Measurements from ENCODE around the gene OXSR1. TPM values are rescaled to one million over a fixed set of nuclear protein-coding genes. Genes with fewer than 3 reads are reported as not detected.
"Not testable (repeated sequence)": the region's sequence is repeated elsewhere in the genome, so short reads cannot be mapped to it uniquely, and the experiment has no call there.

Gene OXSR1
- total RNA-seq, 1 donor, result 36.0 TPM

GRCh38 chr3:38124324-38125122 lies 40.8 kb upstream of the OXSR1 start:
- H3K27me3 ChIP-seq (ENCODE audit: insufficient read depth, low read length), result no peaks in the 10 kb centered on the region
- no peak overlapping the region for H3K4me3 ChIP-seq (ENCODE audit: low read length)
- H3K9me3 ChIP-seq (ENCODE audit: low read depth, low read length), result no peaks in the 10 kb centered on the region
- no peaks in the 10 kb centered on the region for H3K4me1 ChIP-seq (ENCODE audit: insufficient read depth, low read length)

- Histone ChIP-seq H3K27me3 (ENCODE audit: insufficient read depth, low read length) (no peaks in the 10 kb centered on the region), H3K9me3 (ENCODE audit: low read depth, low read length) (no peaks in the 10 kb centered on the region), H3K4me1 (ENCODE audit: insufficient read depth, low read length) (no peaks in the 10 kb centered on the region), H3K4me3 (ENCODE audit: low read length) (no peak overlapping the region)
Measured at GRCh38 chr3:38125305-38126120, 39.8 kb upstream of the OXSR1 start.

- Histone ChIP-seq H3K27me3 (ENCODE audit: insufficient read depth, low read length) (no peaks in the 10 kb centered on the region), H3K9me3 (ENCODE audit: low read depth, low read length) (no peaks in the 10 kb centered on the region), H3K4me3 (ENCODE audit: low read length) (no peak overlapping the region), H3K4me1 (ENCODE audit: insufficient read depth, low read length) (no peaks in the 10 kb centered on the region)
Measured at GRCh38 chr3:38126121-38126892, 39.0 kb upstream of the OXSR1 start.

- peaks cover 3% of the 10 kb centered on the region for H3K4me1 ChIP-seq (ENCODE audit: insufficient read depth, low read length)
- no peaks in the 10 kb centered on the region for H3K9me3 ChIP-seq (ENCODE audit: low read depth, low read length)
- no peaks in the 10 kb centered on the region for H3K27me3 ChIP-seq (ENCODE audit: insufficient read depth, low read length)
- no peak overlapping the region for H3K4me3 ChIP-seq (ENCODE audit: low read length)
Measured at GRCh38 chr3:38127611-38128302, 37.6 kb upstream of the OXSR1 start.

GRCh38 chr3:38128303-38128655 lies 37.1 kb upstream of the OXSR1 start:
- Histone ChIP-seq H3K27me3 (ENCODE audit: insufficient read depth, low read length) (no peaks in the 10 kb centered on the region), H3K4me1 (ENCODE audit: insufficient read depth, low read length) (peaks cover 7% of the 10 kb centered on the region), H3K4me3 (ENCODE audit: low read length) (no peak overlapping the region), H3K9me3 (ENCODE audit: low read depth, low read length) (no peaks in the 10 kb centered on the region)

GRCh38 chr3:38129058-38129457 lies 36.3 kb upstream of the OXSR1 start:
- Histone ChIP-seq H3K27me3 (ENCODE audit: insufficient read depth, low read length) (no peaks in the 10 kb centered on the region), H3K4me1 (ENCODE audit: insufficient read depth, low read length) (peaks cover 7% of the 10 kb centered on the region), H3K9me3 (ENCODE audit: low read depth, low read length) (no peaks in the 10 kb centered on the region), H3K4me3 (ENCODE audit: low read length) (no peak overlapping the region)

- Histone ChIP-seq H3K9me3 (ENCODE audit: low read depth, low read length) (no peaks in the 10 kb centered on the region), H3K27me3 (ENCODE audit: insufficient read depth, low read length) (no peaks in the 10 kb centered on the region), H3K4me3 (ENCODE audit: low read length) (no peak overlapping the region), H3K4me1 (ENCODE audit: insufficient read depth, low read length) (peaks cover 19% of the 10 kb centered on the region)
Measured at GRCh38 chr3:38130631-38131065, 34.7 kb upstream of the OXSR1 start.

GRCh38 chr3:38131621-38132369 lies 33.5 kb upstream of the OXSR1 start:
- H3K4me3 ChIP-seq (ENCODE audit: low read length), result no peak overlapping the region
- H3K27me3 ChIP-seq (ENCODE audit: insufficient read depth, low read length), result no peaks in the 10 kb centered on the region
- H3K9me3 ChIP-seq (ENCODE audit: low read depth, low read length), result no peaks in the 10 kb centered on the region
- H3K4me1 ChIP-seq (ENCODE audit: insufficient read depth, low read length), result peaks cover 27% of the 10 kb centered on the region

- H3K27me3 ChIP-seq (ENCODE audit: insufficient read depth, low read length), result no peaks in the 10 kb centered on the region
Measured at GRCh38 chr3:38133209-38133556, 32.2 kb upstream of the OXSR1 start.

GRCh38 chr3:38133557-38134405 lies 31.6 kb upstream of the OXSR1 start:
- Histone ChIP-seq H3K27me3 (ENCODE audit: insufficient read depth, low read length) (no peaks in the 10 kb centered on the region), H3K9me3 (ENCODE audit: low read depth, low read length) (no peaks in the 10 kb centered on the region), H3K4me3 (ENCODE audit: low read length) (no peak overlapping the region), H3K4me1 (ENCODE audit: insufficient read depth, low read length) (peaks cover 37% of the 10 kb centered on the region)

More at GRCh38 chr3:38133209-38133556, 32.2 kb upstream of the OXSR1 start:
- Histone ChIP-seq H3K4me1 (ENCODE audit: insufficient read depth, low read length) (peaks cover 36% of the 10 kb centered on the region), H3K4me3 (ENCODE audit: low read length) (no peak overlapping the region), H3K9me3 (ENCODE audit: low read depth, low read length) (no peaks in the 10 kb centered on the region)

- H3K4me1 ChIP-seq (ENCODE audit: insufficient read depth, low read length), result peaks cover 41% of the 10 kb centered on the region
- not testable (repeated sequence) for H3K4me3 ChIP-seq (ENCODE audit: low read length); H3K9me3 ChIP-seq (ENCODE audit: low read depth, low read length); H3K27me3 ChIP-seq (ENCODE audit: insufficient read depth, low read length)
Measured at GRCh38 chr3:38134517-38135143, 30.7 kb upstream of the OXSR1 start.

- not testable (repeated sequence) for H3K27me3 ChIP-seq (ENCODE audit: insufficient read depth, low read length); H3K9me3 ChIP-seq (ENCODE audit: low read depth, low read length)
- peaks cover 52% of the 10 kb centered on the region for H3K4me1 ChIP-seq (ENCODE audit: insufficient read depth, low read length)
- peak overlapping the region; percentile 84 for H3K4me3 ChIP-seq (ENCODE audit: low read length)
Measured at GRCh38 chr3:38135621-38136277, 29.6 kb upstream of the OXSR1 start.

- H3K4me3 ChIP-seq (ENCODE audit: low read length), result peak overlapping the region; percentile 84
- H3K9me3 ChIP-seq (ENCODE audit: low read depth, low read length), result no peaks in the 10 kb centered on the region
- no peaks in the 10 kb centered on the region for H3K27me3 ChIP-seq (ENCODE audit: insufficient read depth, low read length)
- H3K4me1 ChIP-seq (ENCODE audit: insufficient read depth, low read length), result peaks cover 59% of the 10 kb centered on the region
Measured at GRCh38 chr3:38136393-38136776, 29.0 kb upstream of the OXSR1 start.
